MM.1S (cell line): Measurements from ENCODE around the gene TBKBP1.

Experiments
- DNase-seq: peaks from one replicate; pipeline ENCODE4 v3.0.0-alpha.2; 2015
- H2AFZ ChIP-seq: fragments of 300-600 bp; sonication (generic); 2 replicates; pipeline ENCODE4 v1.6.0; 2016; ENCODE audit warnings: antibody characterized with exemption, low read length
- H3F3A ChIP-seq: fragments of 300-600 bp; sonication (generic); 2 replicates; pipeline ENCODE4 v1.6.1; 2016; ENCODE audit warnings: mild to moderate bottlenecking, antibody characterized with exemption, low read length, moderate library complexity, mixed read lengths; ENCODE audit not compliant: insufficient read depth
- H3K27ac ChIP-seq: fragments of 300-600 bp; sonication (generic); 2 replicates; pipeline ENCODE4 v1.5.1; 2016; ENCODE audit warnings: mild to moderate bottlenecking, low read length
- H3K27me3 ChIP-seq: fragments of 300-600 bp; sonication (generic); replicated peaks from 2 replicates; pipeline ENCODE4 v1.6.0; 2016; ENCODE audit warnings: low read length; ENCODE audit not compliant: insufficient read depth
- H3K36me3 ChIP-seq: fragments of 300-600 bp; sonication (generic); replicated peaks from 2 replicates; pipeline ENCODE4 v1.6.1; 2016; ENCODE audit warnings: mild to moderate bottlenecking, low read length, mixed read lengths; ENCODE audit not compliant: insufficient read depth
- H3K4me1 ChIP-seq: fragments of 300-600 bp; sonication (generic); 2 replicates; pipeline ENCODE4 v1.6.1; 2016; ENCODE audit warnings: low read length, mixed read lengths
- H3K4me2 ChIP-seq: fragments of 300-600 bp; sonication (generic); 2 replicates; pipeline ENCODE4 v1.6.0; 2016; ENCODE audit warnings: low read depth, low read length
- H3K4me3 ChIP-seq: fragments of 300-600 bp; sonication (generic); 2 replicates; pipeline ENCODE4 v1.5.1; 2016; ENCODE audit warnings: low read length, mixed read lengths
- H3K79me2 ChIP-seq: fragments of 300-600 bp; sonication (generic); 2 replicates; pipeline ENCODE4 v1.6.1; 2016; ENCODE audit warnings: mixed run types, low read length, mixed read lengths
- H3K9ac ChIP-seq: fragments of 300-600 bp; sonication (generic); 2 replicates; pipeline ENCODE4 v1.6.1; 2016; ENCODE audit warnings: low read length, mixed read lengths
- H3K9me2 ChIP-seq: fragments of 300-600 bp; sonication (generic); replicated peaks from 2 replicates; pipeline ENCODE4 v1.6.1; 2016; ENCODE audit warnings: mild to moderate bottlenecking, low read length, mixed read lengths; ENCODE audit not compliant: insufficient read depth
- H3K9me3 ChIP-seq: fragments of 300-600 bp; sonication (generic); replicated peaks from 2 replicates; pipeline ENCODE4 v1.6.1; 2016; ENCODE audit warnings: mild to moderate bottlenecking, low read length, mixed read lengths; ENCODE audit not compliant: insufficient read depth
- H4K20me1 ChIP-seq: fragments of 300-600 bp; sonication (generic); 2 replicates; pipeline ENCODE4 v1.6.1; 2016; ENCODE audit warnings: mild to moderate bottlenecking, low read length, moderate library complexity, mixed read lengths; ENCODE audit not compliant: insufficient read depth
- CTCF ChIP-seq: fragments of 300-600 bp; sonication (generic); IDR thresholded peaks from 2 replicates; pipeline ENCODE4 v1.5.1; 2016; ENCODE audit warnings: antibody characterized with exemption, low read length, mixed read lengths
- EZH2 ChIP-seq: fragments of 300-600 bp; sonication (generic); optimal IDR thresholded peaks from 2 replicates; pipeline ENCODE3; 2017; ENCODE audit warnings: low read depth, mild to moderate bottlenecking, antibody characterized with exemption, low read length, mixed read lengths
- EZH2phosphoT487 ChIP-seq: fragments of 300-600 bp; sonication (generic); IDR thresholded peaks from 2 replicates; pipeline ENCODE4 v1.6.1; 2018; ENCODE audit warnings: antibody characterized with exemption, low read length

TBKBP1 gene

GRCh38 chr17:47694581-47695428, 844 bp downstream of the TBKBP1 start:
- no peaks in the 10 kb centered on the region for H3K36me3 ChIP-seq
- no peak overlapping the region for H3K9ac ChIP-seq
- H3K4me1 ChIP-seq = peaks cover 9% of the 10 kb centered on the region
- no peaks in the 10 kb centered on the region for H3K9me2 ChIP-seq
- H3K4me3 ChIP-seq = peak overlapping the region; percentile 46; the same call in 1 of the 2 replicates
- no peaks in the 10 kb centered on the region for H4K20me1 ChIP-seq
- H3K27me3 ChIP-seq = peaks cover 38% of the 10 kb centered on the region
- TF ChIP-seq EZH2phosphoT487 = no peak
- peak; percentile 19 for TF ChIP-seq EZH2
- no peaks in the 10 kb centered on the region for H3K79me2 ChIP-seq
- 0 out of 2 replicates have a peak overlapping the region, but pooled peaks have one; percentile 48 for H2AFZ ChIP-seq
- DNase-seq = no peak
- no peak overlapping the region for H3K27ac ChIP-seq
- no peaks in the 10 kb centered on the region for H3K9me3 ChIP-seq
- H3F3A ChIP-seq = no peaks in the 10 kb centered on the region
- peak overlapping the region; percentile 66; the same call in 1 of the 2 replicates for H3K4me2 ChIP-seq

- Histone ChIP-seq H3K4me1 (peaks cover 9% of the 10 kb centered on the region), H3K36me3 (no peaks in the 10 kb centered on the region), H3K27me3 (peaks cover 38% of the 10 kb centered on the region), H3K9me3 (no peaks in the 10 kb centered on the region), H4K20me1 (no peaks in the 10 kb centered on the region), H3K27ac (no peak overlapping the region), H3F3A (no peaks in the 10 kb centered on the region), H2AFZ (no peak overlapping the region), H3K9ac (no peak overlapping the region), H3K79me2 (no peaks in the 10 kb centered on the region), H3K9me2 (no peaks in the 10 kb centered on the region), H3K4me3 (no peak overlapping the region), H3K4me2 (no peak overlapping the region)
- DNase-seq = no peak
- no peak for TF ChIP-seq CTCF
- no peak for TF ChIP-seq EZH2phosphoT487
- no peak for TF ChIP-seq EZH2
These were observed 1.7 kb downstream of the TBKBP1 start for GRCh38 chr17:47695429-47696376.

- Histone ChIP-seq H3F3A (no peaks in the 10 kb centered on the region), H3K36me3 (no peaks in the 10 kb centered on the region), H3K27me3 (peaks cover 37% of the 10 kb centered on the region), H3K9ac (no peak overlapping the region), H3K9me3 (no peaks in the 10 kb centered on the region), H3K79me2 (no peaks in the 10 kb centered on the region), H3K27ac (no peak overlapping the region), H3K4me3 (no peak overlapping the region), H3K4me2 (no peak overlapping the region), H3K9me2 (no peaks in the 10 kb centered on the region), H4K20me1 (no peaks in the 10 kb centered on the region), H2AFZ (no peak overlapping the region), H3K4me1 (peaks cover 9% of the 10 kb centered on the region)
- DNase-seq = no peak
- no peak for TF ChIP-seq EZH2
- no peak for TF ChIP-seq EZH2phosphoT487
- TF ChIP-seq CTCF = no peak
These were observed 3.0 kb downstream of the TBKBP1 start for GRCh38 chr17:47696717-47697642.
